ENCODE measurements around the gene CEP68.

CEP68 gene

DNA sequence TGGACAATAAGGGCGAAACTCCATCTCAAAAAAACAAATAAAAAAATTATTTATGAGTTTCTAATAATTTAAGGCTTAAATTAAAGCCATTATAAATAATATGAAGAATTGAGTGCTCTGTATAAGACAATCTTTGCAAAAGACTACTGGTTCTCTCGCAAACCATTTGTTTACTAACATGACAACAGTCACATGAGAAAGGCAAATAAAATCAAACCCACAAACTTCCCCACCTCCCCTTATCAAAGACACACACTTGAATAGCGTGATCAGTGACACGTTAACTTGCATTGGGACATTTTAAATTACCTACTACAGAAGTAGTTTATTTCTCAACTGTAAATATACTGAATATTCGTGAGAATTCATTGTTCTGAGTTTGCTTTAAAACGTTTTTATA lies 52.6 kb downstream of the CEP68 start:
- Histone ChIP-seq H3K27me3 (no peaks in the 10 kb centered on the region), H3K4me1 (no peaks in the 10 kb centered on the region), H3K9me3 (no peaks in the 10 kb centered on the region), H3K4me3 (ENCODE audit: low read depth, low read length) (no peak overlapping the region), H3K36me3 (no peaks in the 10 kb centered on the region)
- TF ChIP-seq, protein P1, sequence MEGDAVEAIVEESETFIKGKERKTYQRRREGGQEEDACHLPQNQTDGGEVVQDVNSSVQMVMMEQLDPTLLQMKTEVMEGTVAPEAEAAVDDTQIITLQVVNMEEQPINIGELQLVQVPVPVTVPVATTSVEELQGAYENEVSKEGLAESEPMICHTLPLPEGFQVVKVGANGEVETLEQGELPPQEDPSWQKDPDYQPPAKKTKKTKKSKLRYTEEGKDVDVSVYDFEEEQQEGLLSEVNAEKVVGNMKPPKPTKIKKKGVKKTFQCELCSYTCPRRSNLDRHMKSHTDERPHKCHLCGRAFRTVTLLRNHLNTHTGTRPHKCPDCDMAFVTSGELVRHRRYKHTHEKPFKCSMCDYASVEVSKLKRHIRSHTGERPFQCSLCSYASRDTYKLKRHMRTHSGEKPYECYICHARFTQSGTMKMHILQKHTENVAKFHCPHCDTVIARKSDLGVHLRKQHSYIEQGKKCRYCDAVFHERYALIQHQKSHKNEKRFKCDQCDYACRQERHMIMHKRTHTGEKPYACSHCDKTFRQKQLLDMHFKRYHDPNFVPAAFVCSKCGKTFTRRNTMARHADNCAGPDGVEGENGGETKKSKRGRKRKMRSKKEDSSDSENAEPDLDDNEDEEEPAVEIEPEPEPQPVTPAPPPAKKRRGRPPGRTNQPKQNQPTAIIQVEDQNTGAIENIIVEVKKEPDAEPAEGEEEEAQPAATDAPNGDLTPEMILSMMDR (IDR thresholded peaks at IDR 0.05; ENCODE audit: low read depth, low read length) = no peak
- DNase-seq = no peak

DNA sequence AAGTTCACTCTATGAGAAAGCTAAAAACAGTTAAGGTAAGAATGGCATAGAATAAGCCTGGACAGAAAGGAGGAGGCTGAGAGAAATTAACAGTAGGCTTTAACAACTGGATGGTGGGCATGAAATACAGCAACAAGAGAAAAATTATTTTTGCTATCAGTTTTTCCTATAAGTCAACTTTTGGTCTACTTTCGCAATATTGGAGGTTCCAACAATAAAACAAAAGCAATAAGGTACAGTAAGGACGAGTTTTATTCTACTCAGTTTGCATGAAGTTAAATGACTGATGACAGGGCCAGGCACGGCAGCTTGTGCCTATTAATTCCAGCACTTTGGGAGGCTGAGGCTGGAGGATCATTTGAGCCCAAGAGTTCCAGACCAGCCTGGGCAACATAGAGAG lies 56.4 kb downstream of the CEP68 start:
- Histone ChIP-seq H3K4me3 (ENCODE audit: low read depth, low read length) (no peak overlapping the region), H3K27me3 (no peaks in the 10 kb centered on the region), H3K9me3 (no peaks in the 10 kb centered on the region), H3K36me3 (no peaks in the 10 kb centered on the region), H3K4me1 (no peaks in the 10 kb centered on the region)
- TF ChIP-seq, protein P1 (IDR thresholded peaks at IDR 0.05; ENCODE audit: low read depth, low read length) = no peak
- no peak for DNase-seq

DNA sequence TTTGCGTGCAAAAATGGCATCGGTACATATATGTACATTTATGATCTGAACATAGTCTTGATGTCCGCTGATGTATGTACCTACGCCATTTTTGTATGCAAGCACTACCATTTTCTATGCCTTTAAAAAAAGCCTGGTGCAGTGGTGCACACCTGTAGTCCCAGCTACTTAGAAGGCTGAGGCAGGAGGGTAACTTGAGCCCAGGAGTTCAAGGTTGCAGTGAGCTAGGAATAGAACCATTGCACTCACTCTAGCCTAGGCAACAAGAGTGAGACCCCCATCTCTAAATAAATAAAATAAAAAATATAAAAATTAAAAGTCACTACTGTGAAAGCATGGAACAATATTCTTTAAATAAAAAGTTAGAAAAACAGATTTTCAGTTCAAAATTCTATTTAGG lies 57.0 kb downstream of the CEP68 start:
- Histone ChIP-seq H3K36me3 (no peaks in the 10 kb centered on the region), H3K4me3 (ENCODE audit: low read depth, low read length) (no peak overlapping the region), H3K4me1 (no peaks in the 10 kb centered on the region), H3K27me3 (no peaks in the 10 kb centered on the region), H3K9me3 (no peaks in the 10 kb centered on the region)
- no peak for DNase-seq
- TF ChIP-seq, protein P1 (IDR thresholded peaks at IDR 0.05; ENCODE audit: low read depth, low read length) = no peak

DNA sequence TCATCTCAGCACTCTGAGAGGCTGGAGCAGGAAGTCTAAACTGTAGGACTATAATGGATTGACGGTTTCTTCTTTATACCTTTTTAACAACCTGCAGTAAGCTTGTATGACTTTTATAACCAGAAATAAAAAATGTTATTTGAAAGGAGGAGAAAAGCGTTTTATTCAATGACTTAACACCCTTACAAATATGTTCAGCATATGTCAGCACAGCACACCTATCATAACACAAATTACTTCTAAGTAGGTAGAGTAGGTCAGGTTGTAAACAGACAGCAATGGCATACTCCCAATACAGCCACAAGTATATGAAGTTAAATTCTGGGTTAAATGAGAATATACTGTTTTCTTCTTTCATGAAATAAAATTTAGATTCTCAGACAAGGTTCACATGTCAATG lies 57.6 kb downstream of the CEP68 start:
- Histone ChIP-seq H3K27me3 (no peaks in the 10 kb centered on the region), H3K4me3 (ENCODE audit: low read depth, low read length) (no peak overlapping the region), H3K4me1 (no peaks in the 10 kb centered on the region), H3K9me3 (no peaks in the 10 kb centered on the region), H3K36me3 (no peaks in the 10 kb centered on the region)
- TF ChIP-seq, protein P1 (IDR thresholded peaks at IDR 0.05; ENCODE audit: low read depth, low read length) = no peak
- no peak for DNase-seq

DNA sequence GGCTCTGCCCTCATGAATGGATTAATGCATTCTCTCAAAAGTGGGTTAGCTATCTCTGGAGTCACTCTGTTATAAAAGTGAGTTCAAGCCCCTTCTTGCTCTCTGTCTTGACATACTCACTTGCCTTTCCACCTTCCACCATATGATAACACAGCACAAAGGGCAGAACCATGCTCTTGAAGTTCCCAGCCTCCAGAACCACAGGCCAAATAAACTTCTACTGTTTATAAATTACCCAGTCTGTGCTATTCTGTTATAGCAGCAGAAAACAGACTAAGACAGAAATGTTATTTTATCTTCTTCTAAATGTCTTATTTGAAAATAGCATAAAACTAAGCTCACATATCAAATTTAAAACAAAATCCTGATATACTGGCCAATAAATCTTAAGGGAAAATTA lies 58.7 kb downstream of the CEP68 start:
- Histone ChIP-seq H3K9me3 (no peaks in the 10 kb centered on the region), H3K4me1 (no peaks in the 10 kb centered on the region), H3K4me3 (ENCODE audit: low read depth, low read length) (no peak overlapping the region), H3K27me3 (no peaks in the 10 kb centered on the region), H3K36me3 (no peaks in the 10 kb centered on the region)
- DNase-seq = no peak
- TF ChIP-seq, protein P1 (IDR thresholded peaks at IDR 0.05; ENCODE audit: low read depth, low read length) = no peak

DNA sequence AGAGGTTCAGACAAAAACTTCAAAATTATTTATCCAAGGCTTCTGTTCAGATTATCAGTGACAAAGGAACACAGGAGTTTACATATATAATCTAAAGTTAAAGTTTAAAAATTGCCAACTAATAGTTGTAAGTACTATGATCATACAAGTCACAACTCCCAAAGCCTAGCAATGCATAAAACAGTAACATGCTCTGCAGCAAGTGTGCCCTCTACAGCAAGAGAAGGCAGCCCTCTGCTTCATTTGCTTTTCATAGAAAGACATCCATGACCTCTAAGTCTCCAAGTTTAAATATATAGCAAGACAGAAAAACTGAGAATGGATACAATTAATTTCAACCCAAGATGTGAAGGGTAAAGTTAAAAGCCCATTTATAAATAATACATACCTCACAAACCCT lies 60.4 kb downstream of the CEP68 start:
- DNase-seq = no peak
- Histone ChIP-seq H3K27me3 (no peaks in the 10 kb centered on the region), H3K36me3 (no peaks in the 10 kb centered on the region), H3K4me3 (ENCODE audit: low read depth, low read length) (no peak overlapping the region), H3K9me3 (no peaks in the 10 kb centered on the region), H3K4me1 (no peaks in the 10 kb centered on the region)
- TF ChIP-seq, protein P1 (IDR thresholded peaks at IDR 0.05; ENCODE audit: low read depth, low read length) = no peak

Measured in BE2C (cell line).